Measurements from ENCODE around the gene MAP3K13. TPM values are rescaled to one million over a fixed set of nuclear protein-coding genes. Genes with fewer than 3 reads are reported as not detected.

Gene MAP3K13
- total and polyA plus RNA-seq, 4 experiments from 2014 or later = 8.7 to 47.9 (median 25.4) TPM

DNA sequence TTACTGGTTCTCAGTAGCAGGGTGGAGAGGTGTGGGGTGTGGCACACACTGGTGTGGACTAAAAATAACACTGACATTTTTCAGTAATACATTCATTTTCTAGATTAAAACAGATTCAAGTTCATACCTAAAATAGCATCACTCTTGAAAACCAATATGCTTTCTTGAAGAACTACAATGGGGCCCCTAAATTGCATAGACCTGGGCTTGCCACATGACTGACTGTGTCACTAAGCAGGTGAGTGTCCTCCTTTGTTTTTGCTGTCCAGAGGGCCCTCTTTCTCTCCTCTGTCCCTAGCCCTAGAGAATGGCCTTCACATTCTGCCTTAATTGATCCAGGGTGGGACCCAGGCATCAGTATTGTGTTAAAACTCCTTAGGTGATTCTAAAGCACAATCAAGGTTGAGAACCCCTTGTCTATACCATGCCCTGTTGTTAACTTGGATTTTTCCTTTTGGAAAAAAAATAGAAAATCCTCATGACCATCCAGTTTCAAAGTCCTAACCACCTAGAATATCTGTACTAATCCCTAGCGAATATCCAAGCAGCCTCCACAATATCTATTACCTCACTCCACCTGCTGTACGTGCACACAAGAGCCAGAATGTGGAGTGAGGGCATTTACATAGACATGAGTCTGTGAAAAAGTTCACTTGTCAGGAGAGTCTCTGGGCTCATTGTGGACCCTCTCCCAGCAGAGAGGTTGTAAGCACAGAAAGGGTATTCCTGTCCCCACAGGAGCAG is 154.6 kb downstream of the MAP3K13 start:
- no peak overlapping the region for H3K27ac ChIP-seq (ENCODE audit: low read depth, low read length)
- Mint-ChIP-seq H3K4me3 (no peak overlapping the region), H3K27me3 (peaks cover 8 to 12% of the 10 kb centered on the region in 2 donors), H3K9me3 (no peaks in the 10 kb centered on the region), H3K27ac (no peak overlapping the region), H3K4me1 (no peaks in the 10 kb centered on the region), H3K36me3 (no peaks in the 10 kb centered on the region)
- DNase-seq = no peak
- H3K4me3 ChIP-seq (ENCODE audit: low read length in 2 of 2) = no peak overlapping the region
- no peaks in the 10 kb centered on the region for H3K36me3 ChIP-seq (ENCODE audit: insufficient read depth, low read length)
- intact Hi-C loops (cut with micrococcal nuclease) = no loop called here
- no peaks in the 10 kb centered on the region for H3K27me3 ChIP-seq (ENCODE audit: insufficient read depth, low read length)
- H3K9me3 ChIP-seq (ENCODE audit: control insufficient read depth in 1 of 2, low read length in 2 of 2) = no peaks in the 10 kb centered on the region
- ChIA-PET POLR2A (ENCODE audit: partially characterized antibody) (no interaction called here), CTCF (ENCODE audit: partially characterized antibody) (no interaction called here)
- H3K4me1 ChIP-seq (ENCODE audit: insufficient read depth, low read length) = no peaks in the 10 kb centered on the region

DNA sequence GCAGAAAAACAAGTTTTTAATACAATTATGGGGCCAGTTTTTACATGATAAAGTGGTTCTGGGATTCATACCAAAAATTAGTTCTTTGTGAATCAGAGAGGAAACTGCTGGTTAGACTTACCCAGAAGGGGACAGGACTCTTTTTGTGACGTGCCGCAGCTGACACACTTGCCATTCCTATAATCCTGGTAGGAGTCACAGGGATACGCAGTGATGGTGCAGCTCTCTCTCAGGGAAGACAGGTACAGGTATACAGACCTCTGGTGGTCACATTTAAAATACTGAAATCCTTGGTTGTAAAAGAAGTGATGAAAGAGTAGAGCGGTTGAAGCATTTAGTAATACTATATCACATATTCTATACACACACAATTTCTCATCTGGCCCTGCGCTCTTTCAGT is 156.1 kb downstream of the MAP3K13 start:
- no peaks in the 10 kb centered on the region for H3K9me3 Mint-ChIP-seq
- no peak for DNase-seq
- intact Hi-C loops (cut with micrococcal nuclease) = no loop called here
- H3K36me3 ChIP-seq (ENCODE audit: insufficient read depth, low read length) = no peaks in the 10 kb centered on the region
- H3K9me3 ChIP-seq (ENCODE audit: control insufficient read depth in 1 of 2, low read length in 2 of 2) = no peaks in the 10 kb centered on the region
- no peaks in the 10 kb centered on the region for H3K4me1 Mint-ChIP-seq
- H3K4me3 ChIP-seq (ENCODE audit: low read length in 2 of 2) = no peak overlapping the region
- H3K27me3 ChIP-seq (ENCODE audit: insufficient read depth, low read length) = no peaks in the 10 kb centered on the region
- peaks cover 3 to 12% of the 10 kb centered on the region in 2 donors for H3K27me3 Mint-ChIP-seq
- H3K4me3 Mint-ChIP-seq = no peak overlapping the region
- no peaks in the 10 kb centered on the region for H3K4me1 ChIP-seq (ENCODE audit: insufficient read depth, low read length)
- H3K36me3 Mint-ChIP-seq = no peaks in the 10 kb centered on the region
- POLR2A ChIA-PET (ENCODE audit: partially characterized antibody) = no interaction called here
- no peak overlapping the region for H3K27ac ChIP-seq (ENCODE audit: low read depth, low read length)
- CTCF ChIA-PET (ENCODE audit: partially characterized antibody) = no interaction called here
- H3K27ac Mint-ChIP-seq = no peak overlapping the region

DNA sequence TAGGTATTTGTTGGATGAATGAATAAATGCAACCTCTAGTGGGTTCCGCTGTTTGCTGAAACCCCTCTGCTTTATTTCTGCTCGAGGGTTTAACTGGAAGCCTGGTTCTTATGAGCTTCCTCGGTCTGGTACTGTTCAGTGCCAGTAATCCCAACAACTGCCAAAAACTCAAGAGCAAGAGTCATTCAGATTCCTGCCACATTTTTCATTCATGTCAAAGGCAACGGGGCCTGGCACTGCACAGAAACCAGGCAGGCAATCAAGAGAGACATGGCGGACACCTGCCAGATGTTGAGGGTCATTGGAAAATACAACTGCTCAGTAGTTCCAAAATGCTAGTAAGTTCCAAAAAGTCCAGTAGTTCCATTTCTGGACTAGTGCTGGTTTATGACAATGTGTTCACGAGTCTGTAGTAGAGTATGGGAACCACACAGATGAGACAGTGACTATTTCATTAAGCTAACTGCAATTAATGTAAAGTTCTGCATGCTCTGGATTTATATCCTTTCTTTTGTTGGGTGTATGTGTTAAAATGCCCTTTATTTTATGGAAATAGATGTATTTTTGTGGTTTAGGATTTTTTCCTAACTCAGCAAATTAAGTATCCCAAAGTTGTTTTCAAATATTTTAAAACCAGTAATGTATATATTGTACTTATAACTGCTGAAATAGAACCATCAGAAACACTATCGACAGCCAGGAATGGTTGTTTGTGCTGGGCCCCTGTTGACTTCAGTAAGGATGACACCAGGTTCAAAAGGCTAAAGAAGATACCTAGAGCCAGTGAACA is 158.6 kb downstream of the MAP3K13 start:
- H3K27me3 Mint-ChIP-seq = peaks cover 12 to 15% of the 10 kb centered on the region in 2 donors
- CTCF ChIA-PET (ENCODE audit: partially characterized antibody) = no interaction called here
- H3K4me1 Mint-ChIP-seq = no peaks in the 10 kb centered on the region
- no peaks in the 10 kb centered on the region for H3K36me3 Mint-ChIP-seq
- H3K27ac Mint-ChIP-seq = no peak overlapping the region
- Histone ChIP-seq H3K4me3 (ENCODE audit: low read length in 2 of 2) (no peak overlapping the region), H3K9me3 (ENCODE audit: control insufficient read depth in 1 of 2, low read length in 2 of 2) (no peaks in the 10 kb centered on the region), H3K36me3 (ENCODE audit: insufficient read depth, low read length) (no peaks in the 10 kb centered on the region), H3K27ac (ENCODE audit: low read depth, low read length) (no peak overlapping the region), H3K4me1 (ENCODE audit: insufficient read depth, low read length) (no peaks in the 10 kb centered on the region), H3K27me3 (ENCODE audit: insufficient read depth, low read length) (no peaks in the 10 kb centered on the region)
- intact Hi-C loops (cut with micrococcal nuclease) = no loop called here
- DNase-seq = no peak
- no peak overlapping the region for H3K4me3 Mint-ChIP-seq
- H3K9me3 Mint-ChIP-seq = no peaks in the 10 kb centered on the region
- POLR2A ChIA-PET (ENCODE audit: partially characterized antibody) = no interaction called here

DNA sequence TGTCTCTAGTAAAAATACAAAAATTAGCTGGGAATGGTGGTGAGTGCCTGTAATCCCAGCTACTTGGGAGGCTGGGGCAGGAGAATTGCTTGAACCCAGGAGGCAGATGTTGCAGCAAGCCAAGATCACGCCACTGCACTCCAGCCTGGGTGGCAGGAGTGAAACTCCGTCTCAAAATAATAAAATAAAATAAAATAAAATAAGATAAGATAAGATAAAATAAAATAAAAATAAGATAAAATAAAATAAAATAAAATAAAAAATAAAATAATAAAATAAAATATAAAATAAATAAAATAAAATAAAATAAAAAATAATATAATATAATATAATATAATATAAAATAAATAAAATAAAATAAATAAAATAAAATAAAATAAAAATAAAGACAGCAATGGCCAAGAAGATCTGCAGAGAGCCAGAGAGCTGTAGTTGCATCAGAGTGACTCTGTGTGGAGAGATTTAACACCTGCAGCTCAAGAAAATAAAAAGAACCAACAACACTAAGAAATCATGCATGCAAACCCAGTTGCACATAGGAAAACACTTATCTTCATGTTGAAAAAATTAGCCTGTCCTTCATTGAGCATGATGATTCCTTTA is 163.5 kb downstream of the MAP3K13 start:
- Histone ChIP-seq H3K36me3 (ENCODE audit: insufficient read depth, low read length) (no peaks in the 10 kb centered on the region), H3K27ac (ENCODE audit: low read depth, low read length) (no peak overlapping the region), H3K4me1 (ENCODE audit: insufficient read depth, low read length) (no peaks in the 10 kb centered on the region), H3K9me3 (ENCODE audit: control insufficient read depth in 1 of 2, low read length in 2 of 2) (no peaks in the 10 kb centered on the region), H3K4me3 (ENCODE audit: low read length in 2 of 2) (no peak overlapping the region), H3K27me3 (ENCODE audit: insufficient read depth, low read length) (no peaks in the 10 kb centered on the region)
- no peak overlapping the region for H3K27ac Mint-ChIP-seq
- no peak for DNase-seq
- CTCF ChIA-PET (ENCODE audit: partially characterized antibody) = no interaction called here
- peaks cover 9 to 12% of the 10 kb centered on the region in 2 donors for H3K27me3 Mint-ChIP-seq
- no peak overlapping the region for H3K4me3 Mint-ChIP-seq
- H3K36me3 Mint-ChIP-seq = no peaks in the 10 kb centered on the region
- POLR2A ChIA-PET (ENCODE audit: partially characterized antibody) = no interaction called here
- no peaks in the 10 kb centered on the region for H3K9me3 Mint-ChIP-seq
- intact Hi-C loops (cut with micrococcal nuclease) = no loop called here
- H3K4me1 Mint-ChIP-seq = no peaks in the 10 kb centered on the region

DNA sequence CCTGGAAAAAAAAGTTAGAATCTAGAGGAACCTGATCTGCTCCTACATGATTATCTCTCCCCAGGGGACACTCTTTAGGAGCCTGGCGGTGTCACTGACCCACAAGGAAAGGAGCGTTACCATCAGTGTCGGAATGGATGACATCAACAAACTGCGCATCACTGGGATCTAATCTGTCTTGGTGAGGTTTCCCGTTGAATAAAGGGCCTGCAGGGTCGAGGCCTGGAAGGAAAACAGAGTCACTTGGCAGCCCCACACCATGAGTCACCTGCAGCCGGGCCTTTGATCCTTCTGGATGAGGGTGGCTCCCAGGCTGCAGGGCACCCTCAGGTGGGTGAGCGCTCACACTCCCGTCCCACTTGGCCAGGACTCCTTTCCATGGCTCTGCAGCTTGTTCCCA is 164.4 kb downstream of the MAP3K13 start:
- Mint-ChIP-seq H3K4me1 (no peaks in the 10 kb centered on the region), H3K9me3 (no peaks in the 10 kb centered on the region), H3K4me3 (no peak overlapping the region), H3K27ac (no peak overlapping the region), H3K27me3 (peaks cover 5 to 10% of the 10 kb centered on the region in 2 donors), H3K36me3 (no peaks in the 10 kb centered on the region)
- no peaks in the 10 kb centered on the region for H3K4me1 ChIP-seq (ENCODE audit: insufficient read depth, low read length)
- intact Hi-C loops (cut with micrococcal nuclease) = no loop called here
- DNase-seq = no peak
- no peak overlapping the region for H3K27ac ChIP-seq (ENCODE audit: low read depth, low read length)
- ChIA-PET CTCF (ENCODE audit: partially characterized antibody) (no interaction called here), POLR2A (ENCODE audit: partially characterized antibody) (no interaction called here)
- H3K4me3 ChIP-seq (ENCODE audit: low read length in 2 of 2) = no peak overlapping the region
- no peaks in the 10 kb centered on the region for H3K36me3 ChIP-seq (ENCODE audit: insufficient read depth, low read length)
- no peaks in the 10 kb centered on the region for H3K9me3 ChIP-seq (ENCODE audit: control insufficient read depth in 1 of 2, low read length in 2 of 2)
- no peaks in the 10 kb centered on the region for H3K27me3 ChIP-seq (ENCODE audit: insufficient read depth, low read length)

DNA sequence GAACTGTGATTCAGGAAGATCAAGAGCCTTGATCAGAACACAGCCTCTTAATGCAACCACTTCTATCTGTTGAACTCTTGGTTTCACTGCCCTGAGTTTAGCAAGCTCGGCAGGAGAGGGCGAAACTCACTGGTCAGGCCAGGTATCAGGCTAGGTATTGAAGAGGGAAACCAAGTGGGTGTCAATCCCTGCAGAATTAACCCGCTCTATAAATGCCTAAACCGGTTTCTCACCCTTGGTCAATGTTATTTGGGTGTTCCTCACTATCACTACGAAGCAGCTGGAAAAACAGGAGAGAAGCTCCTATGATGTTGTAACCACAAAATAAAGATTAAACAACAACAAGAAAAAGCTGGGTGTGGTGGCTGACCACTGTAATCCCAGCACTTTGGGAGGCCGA is 165.6 kb downstream of the MAP3K13 start:
- Histone ChIP-seq H3K27ac (ENCODE audit: low read depth, low read length) (no peak overlapping the region), H3K4me1 (ENCODE audit: insufficient read depth, low read length) (no peaks in the 10 kb centered on the region), H3K4me3 (ENCODE audit: low read length in 2 of 2) (no peak overlapping the region), H3K36me3 (ENCODE audit: insufficient read depth, low read length) (no peaks in the 10 kb centered on the region), H3K27me3 (ENCODE audit: insufficient read depth, low read length) (no peaks in the 10 kb centered on the region), H3K9me3 (ENCODE audit: control insufficient read depth in 1 of 2, low read length in 2 of 2) (no peaks in the 10 kb centered on the region)
- Mint-ChIP-seq H3K36me3 (no peaks in the 10 kb centered on the region), H3K4me1 (no peaks in the 10 kb centered on the region), H3K27ac (no peak overlapping the region), H3K4me3 (no peak overlapping the region), H3K9me3 (no peaks in the 10 kb centered on the region), H3K27me3 (peaks cover 5 to 9% of the 10 kb centered on the region in 2 donors)
- DNase-seq = no peak
- intact Hi-C loops (cut with micrococcal nuclease) = no loop called here
- POLR2A ChIA-PET (ENCODE audit: partially characterized antibody) = no interaction called here
- CTCF ChIA-PET (ENCODE audit: partially characterized antibody) = no interaction called here

DNA sequence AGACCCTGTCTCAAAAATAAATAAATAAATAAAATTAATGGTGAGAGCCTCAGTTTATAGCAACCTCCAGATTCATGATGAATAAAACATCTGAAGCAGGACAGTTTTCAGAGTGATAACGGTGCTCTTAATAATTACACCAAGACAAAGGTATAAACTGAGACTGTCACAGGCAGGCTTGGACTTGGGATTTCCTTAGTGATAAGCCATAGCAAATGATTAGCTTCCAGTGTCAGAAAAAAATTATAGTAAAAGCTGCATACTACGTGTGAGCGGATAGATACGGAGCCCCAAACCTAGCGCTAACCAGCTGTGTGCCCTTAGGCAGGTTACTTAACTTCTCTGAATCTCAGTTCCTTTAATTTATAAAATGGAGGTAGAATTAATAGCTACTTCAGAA is 167.9 kb downstream of the MAP3K13 start:
- H3K27ac ChIP-seq (ENCODE audit: low read depth, low read length) = no peak overlapping the region
- no peak for DNase-seq
- ChIA-PET CTCF (ENCODE audit: partially characterized antibody) (no interaction called here), POLR2A (ENCODE audit: partially characterized antibody) (no interaction called here)
- peaks cover 1 to 3% of the 10 kb centered on the region in 2 donors for H3K27me3 Mint-ChIP-seq
- H3K4me1 Mint-ChIP-seq = no peaks in the 10 kb centered on the region
- no peaks in the 10 kb centered on the region for H3K9me3 ChIP-seq (ENCODE audit: control insufficient read depth in 1 of 2, low read length in 2 of 2)
- H3K4me3 Mint-ChIP-seq = no peak overlapping the region
- H3K36me3 Mint-ChIP-seq = no peaks in the 10 kb centered on the region
- intact Hi-C loops (cut with micrococcal nuclease) = no loop called here
- no peaks in the 10 kb centered on the region for H3K27me3 ChIP-seq (ENCODE audit: insufficient read depth, low read length)
- no peak overlapping the region for H3K27ac Mint-ChIP-seq
- H3K9me3 Mint-ChIP-seq = no peaks in the 10 kb centered on the region
- no peak overlapping the region for H3K4me3 ChIP-seq (ENCODE audit: low read length in 2 of 2)
- no peaks in the 10 kb centered on the region for H3K4me1 ChIP-seq (ENCODE audit: insufficient read depth, low read length)
- no peaks in the 10 kb centered on the region for H3K36me3 ChIP-seq (ENCODE audit: insufficient read depth, low read length)
